Endothelial cell of umbilical vein (primary cell): ENCODE data around the gene C15orf40. TPM values are rescaled to one million over a fixed set of nuclear protein-coding genes. Genes with fewer than 3 reads are reported as not detected.

Experiments used
- BruUV-seq: library from RNA; stranded (reverse); fragments of 400-500 nt; replicated peaks from 2 replicates; lab custom pipeline; 2021; lab: Mats Ljungman, UMichigan
- CTCF ChIA-PET: fragments of 300-600, 350-600 bp; sonication (Branson Sonifier 250); formaldehyde crosslinking; loops from one replicate; lab custom pipeline; 2021; ENCODE audit warnings: antibody characterized with exemption, inconsistent platforms; lab: Charles Lee
- POLR2A ChIA-PET: fragments of 300-600, 350-600 bp; sonication (Branson Sonifier 250); formaldehyde crosslinking; loops from one replicate; lab custom pipeline; 2021; ENCODE audit warnings: antibody characterized with exemption, inconsistent platforms; lab: Charles Lee
- DNase-seq: peaks from one replicate; pipeline ENCODE4 v3.0.0-alpha.2; 2011; ENCODE audit warnings: low read depth, low spot score
- FAIRE-seq: peaks from 2 replicates; lab custom pipeline; 2011; peaks lifted over from hg19 to GRCh38; lab: Jason Lieb, UNC
- H2AFZ ChIP-seq: 2 replicates; pipeline ENCODE4 v1.6.0; 2012; ENCODE audit warnings: low read depth, low read length, control low read depth, inconsistent platforms
- H3K27ac ChIP-seq: 2 replicates; pipeline ENCODE4 v1.5.1; 2011; ENCODE audit warnings: low read depth, mild to moderate bottlenecking, control low read depth, low read length, moderate library complexity; ENCODE audit not compliant: insufficient read depth
- H3K27me3 ChIP-seq, 2 experiments: 2 replicates each; pipeline versions ENCODE4 v1.6.0 to v1.6.1; 2011; ENCODE audit warnings: low read length in 2 of 2, mixed read lengths in 1 of 2; ENCODE audit not compliant: control insufficient read depth in 2 of 2, insufficient read depth in 2 of 2
- H3K36me3 ChIP-seq, 2 experiments: 2 replicates in 1 of 2; 3 replicates in 1 of 2; pipeline ENCODE4 v1.5.1; 2011; ENCODE audit warnings: low read length in 2 of 2, mild to moderate bottlenecking in 1 of 2, moderate library complexity in 1 of 2; ENCODE audit not compliant: control insufficient read depth in 2 of 2, insufficient read depth in 2 of 2; ENCODE audit errors: extremely low read depth in 1 of 2
- H3K4me1 ChIP-seq: 3 replicates; pipeline ENCODE4 v1.5.1; 2011; ENCODE audit warnings: mild to moderate bottlenecking, low read length; ENCODE audit not compliant: control insufficient read depth, insufficient read depth; ENCODE audit errors: extremely low read depth
- H3K4me2 ChIP-seq: 2 replicates; pipeline ENCODE4 v1.6.1; 2011; ENCODE audit warnings: low read length, control low read depth, mixed read lengths; ENCODE audit not compliant: insufficient read depth
- H3K4me3 ChIP-seq, 3 experiments: fragments of 200-600 bp in 1 of 3; sonication (generic), shearing (Covaris generic) in 1 of 3; replicated peaks in 1 of 3; 2 replicates each; pipeline ENCODE4 v1.5.1; 2011 to 2016; ENCODE audit warnings: control low read depth in 3 of 3, low read length in 3 of 3, mild to moderate bottlenecking in 2 of 3, inconsistent platforms in 1 of 3, low read depth in 1 of 3, moderate library complexity in 1 of 3; ENCODE audit not compliant: insufficient read depth in 1 of 3
- H3K79me2 ChIP-seq: 2 replicates; pipeline ENCODE4 v1.6.0; 2012; ENCODE audit warnings: low read length, inconsistent platforms; ENCODE audit not compliant: control insufficient read depth, insufficient read depth
- H3K9ac ChIP-seq: replicated peaks from 2 replicates; pipeline ENCODE3; 2011; ENCODE audit warnings: low read length, control low read depth; ENCODE audit not compliant: insufficient read depth; ENCODE audit errors: extremely low read depth
- H3K9me1 ChIP-seq: replicated peaks from 3 replicates; pipeline ENCODE4 v1.6.0; 2011; ENCODE audit warnings: mild to moderate bottlenecking, low read length; ENCODE audit not compliant: control insufficient read depth, insufficient read depth; ENCODE audit errors: extremely low read depth
- H3K9me3 ChIP-seq: replicated peaks from 2 replicates; pipeline ENCODE4 v1.5.1; 2012; ENCODE audit warnings: low read length, inconsistent platforms; ENCODE audit not compliant: control insufficient read depth, insufficient read depth
- H4K20me1 ChIP-seq: replicated peaks from 2 replicates; pipeline ENCODE3; 2011; ENCODE audit warnings: mild to moderate bottlenecking, low read length; ENCODE audit not compliant: control insufficient read depth, insufficient read depth; ENCODE audit errors: extremely low read depth
- EZH2 ChIP-seq: IDR thresholded peaks from 2 replicates; pipeline ENCODE4 v1.6.1; 2012; ENCODE audit warnings: borderline replicate concordance, low read depth, mild to moderate bottlenecking, moderate library complexity, low read length, inconsistent platforms; ENCODE audit not compliant: severe bottlenecking
- FOS ChIP-seq: IDR thresholded peaks from 2 replicates; pipeline ENCODE4 v1.6.1; 2011; ENCODE audit warnings: mild to moderate bottlenecking, low read length, moderate library complexity, borderline replicate concordance; ENCODE audit not compliant: insufficient read depth
- GATA2 ChIP-seq: IDR thresholded peaks from 2 replicates; pipeline ENCODE4 v1.7.0; 2011; ENCODE audit warnings: low read depth, mild to moderate bottlenecking, moderate library complexity, mixed read lengths, low read length; ENCODE audit not compliant: insufficient read length, insufficient read depth
- JUN ChIP-seq: IDR thresholded peaks from 2 replicates; pipeline ENCODE4 v1.6.1; 2011; ENCODE audit warnings: borderline replicate concordance, low read depth; ENCODE audit not compliant: insufficient read length, insufficient read depth
- MAX ChIP-seq: IDR thresholded peaks from 2 replicates; pipeline ENCODE4 v1.6.1; 2011; ENCODE audit not compliant: insufficient read depth, insufficient read length
- MYC ChIP-seq: IDR thresholded peaks from one replicate; pipeline ENCODE4 v1.6.1; 2011; ENCODE audit warnings: mild to moderate bottlenecking, low read depth, low read length
- POLR2A ChIP-seq: IDR thresholded peaks from 2 replicates; pipeline ENCODE4 v1.6.1; 2012; ENCODE audit warnings: low read depth, mild to moderate bottlenecking, control low read depth, low read length
- POLR2AphosphoS5 ChIP-seq: IDR thresholded peaks from 2 replicates; pipeline ENCODE4 v1.6.1; 2012; ENCODE audit warnings: low read depth, mild to moderate bottlenecking, control low read depth, low read length, moderate library complexity; ENCODE audit not compliant: insufficient read depth
- dilution Hi-C: fragments of 300-500 bp; cut with MboI; formaldehyde crosslinking; loops from one replicate; pipeline ENCODE4 v1.15.0; 2019; ENCODE audit warnings: low sequenced_read_pairs; ENCODE audit not compliant: extremely low pct_ligation_motif_present
- intact Hi-C: fragments of 100-400 bp; cut with micrococcal nuclease; formaldehyde crosslinking; loops from one replicate; pipeline ENCODE4 v1.10.0; 2022
- polyA plus RNA-seq, 4 experiments: library from polyadenylated mRNA; depleted of rRNA in 3 of 4; stranded (reverse) in 3 of 4; unstranded in 1 of 4; fragments of >200 nt; gene quantifications; 2 replicates each; pipeline versions ENCODE4 v1.2.1 to v1.2.3, GENCODE V29; 2011 to 2012; ENCODE audit warnings: missing spikeins in 1 of 4
- total RNA-seq: library from RNA; stranded (reverse); gene quantifications from 2 replicates; pipeline ENCODE4 v1.2.3, GENCODE V29; 2021
- TF ChIP-seq, protein P1 (sequence below), 2 donors: IDR thresholded peaks; 1 replicate in 1 of 2; 2 replicates in 1 of 2; pipeline ENCODE4 v1.5.1; 2011; ENCODE audit warnings: low read length in 2 of 2, mild to moderate bottlenecking in 2 of 2, moderate library complexity in 2 of 2, control low read depth in 1 of 2, inconsistent platforms in 1 of 2, low read depth in 1 of 2; ENCODE audit not compliant: insufficient read depth in 1 of 2; ENCODE audit errors: extremely low read depth in 1 of 2

C15orf40 gene
- total and polyA plus RNA-seq, 2 donors (not counting 3 experiments of a cell fraction or from before 2014, with no cell fraction given), result 15.4 to 27.9 TPM

GRCh38 chr15:83053151-83053550 is 41.7 kb upstream of the C15orf40 start:
- peaks cover 3 to 13% of the 10 kb centered on the region in 2 experiments for H3K36me3 ChIP-seq
- peak overlapping the region; percentile 27 for H3K9ac ChIP-seq
- peak overlapping the region; percentile 27 for H3K4me2 ChIP-seq
- H4K20me1 ChIP-seq, result peaks cover 6% of the 10 kb centered on the region
- intact Hi-C loops (loop anchor here (1.0 kb wide), 1 partner anchor 12 kb away; no protein-coding TSS in a partner anchor), dilution Hi-C loops (no loop called here)
- H2AFZ ChIP-seq, result no peak overlapping the region
- H3K9me1 ChIP-seq, result no peaks in the 10 kb centered on the region
- DNase-seq (peak; percentile 78), FAIRE-seq (peak; percentile 74)
- peak overlapping the region; percentile 70 for H3K27ac ChIP-seq
- H3K79me2 ChIP-seq, result peaks cover 60% of the 10 kb centered on the region
- no peaks in the 10 kb centered on the region for H3K27me3 ChIP-seq
- TF ChIP-seq, protein P1, sequence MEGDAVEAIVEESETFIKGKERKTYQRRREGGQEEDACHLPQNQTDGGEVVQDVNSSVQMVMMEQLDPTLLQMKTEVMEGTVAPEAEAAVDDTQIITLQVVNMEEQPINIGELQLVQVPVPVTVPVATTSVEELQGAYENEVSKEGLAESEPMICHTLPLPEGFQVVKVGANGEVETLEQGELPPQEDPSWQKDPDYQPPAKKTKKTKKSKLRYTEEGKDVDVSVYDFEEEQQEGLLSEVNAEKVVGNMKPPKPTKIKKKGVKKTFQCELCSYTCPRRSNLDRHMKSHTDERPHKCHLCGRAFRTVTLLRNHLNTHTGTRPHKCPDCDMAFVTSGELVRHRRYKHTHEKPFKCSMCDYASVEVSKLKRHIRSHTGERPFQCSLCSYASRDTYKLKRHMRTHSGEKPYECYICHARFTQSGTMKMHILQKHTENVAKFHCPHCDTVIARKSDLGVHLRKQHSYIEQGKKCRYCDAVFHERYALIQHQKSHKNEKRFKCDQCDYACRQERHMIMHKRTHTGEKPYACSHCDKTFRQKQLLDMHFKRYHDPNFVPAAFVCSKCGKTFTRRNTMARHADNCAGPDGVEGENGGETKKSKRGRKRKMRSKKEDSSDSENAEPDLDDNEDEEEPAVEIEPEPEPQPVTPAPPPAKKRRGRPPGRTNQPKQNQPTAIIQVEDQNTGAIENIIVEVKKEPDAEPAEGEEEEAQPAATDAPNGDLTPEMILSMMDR (IDR thresholded peaks at IDR 0.05; ENCODE audit: extremely low read depth in 1 of 2, insufficient read depth in 1 of 2, low read depth in 1 of 2, low read length in 2 of 2), result no peak
- no peak for TF ChIP-seq POLR2A
- no peak for TF ChIP-seq EZH2
- TF ChIP-seq GATA2, result no peak
- TF ChIP-seq MAX, result no peak
- no peak for TF ChIP-seq MYC
- peak; percentile 77 for TF ChIP-seq FOS
- TF ChIP-seq JUN, result peak; percentile 26
- no peak for TF ChIP-seq POLR2AphosphoS5
- POLR2A ChIA-PET, result no interaction called here
- H3K4me1 ChIP-seq, result peaks cover 11% of the 10 kb centered on the region
- no peak overlapping the region for H3K4me3 ChIP-seq
- CTCF ChIA-PET, result interaction anchor here (0.5 to 0.8 kb wide), 2 partner anchors 20 to 42 kb away, joined by 3 to 7 read pairs; partner anchors contain the start of gene C15orf40
- TSS peak; percentile 4 for BruUV-seq
- H3K9me3 ChIP-seq, result no peaks in the 10 kb centered on the region
